Measurements from ENCODE around the gene SPRYD3.
"Not testable (repeated sequence)": the region's sequence is repeated elsewhere in the genome, so short reads cannot be mapped to it uniquely, and the experiment has no call there.

SPRYD3 gene

DNA sequence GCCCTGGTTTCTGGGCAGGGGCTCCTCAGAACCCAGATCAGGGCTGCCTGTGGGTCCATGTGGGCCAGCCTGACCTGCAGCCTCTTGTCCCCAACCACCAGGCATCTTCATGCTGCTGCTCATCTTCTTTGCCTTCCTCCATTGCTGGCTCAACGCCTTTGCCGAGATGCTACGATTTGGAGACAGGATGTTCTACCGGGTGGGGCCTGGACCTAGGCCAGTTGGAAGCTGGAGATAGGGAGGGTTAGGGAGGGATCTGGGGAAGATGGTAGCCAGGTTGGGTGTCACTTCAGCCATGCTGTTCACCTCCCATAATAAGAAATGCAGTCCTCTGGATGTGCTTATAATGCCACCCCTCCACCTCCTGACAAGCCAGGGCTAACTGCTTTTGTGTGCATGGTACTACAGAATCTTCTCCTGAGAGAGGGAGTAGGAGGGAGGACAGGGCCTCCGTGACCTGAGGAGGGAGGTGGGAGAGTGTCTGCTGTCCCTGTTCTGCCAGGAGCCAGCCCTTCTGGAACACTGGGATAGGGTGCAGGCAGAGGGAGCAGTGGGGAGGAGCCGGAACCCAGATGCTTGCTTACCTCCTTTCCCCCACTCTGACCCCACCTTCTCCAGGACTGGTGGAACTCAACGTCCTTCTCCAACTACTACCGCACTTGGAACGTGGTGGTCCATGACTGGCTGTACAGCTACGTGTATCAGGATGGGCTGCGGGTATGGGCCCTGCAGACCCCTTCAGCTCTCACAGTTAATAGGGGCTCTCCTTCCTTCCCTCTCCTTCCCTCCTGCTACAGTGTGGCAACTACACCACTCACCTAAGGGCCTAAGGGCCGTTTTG, 41.7 kb upstream of the SPRYD3 start:
- DNase-seq (ENCODE audit: low read depth), result no peak
- TF ChIP-seq, protein P1, sequence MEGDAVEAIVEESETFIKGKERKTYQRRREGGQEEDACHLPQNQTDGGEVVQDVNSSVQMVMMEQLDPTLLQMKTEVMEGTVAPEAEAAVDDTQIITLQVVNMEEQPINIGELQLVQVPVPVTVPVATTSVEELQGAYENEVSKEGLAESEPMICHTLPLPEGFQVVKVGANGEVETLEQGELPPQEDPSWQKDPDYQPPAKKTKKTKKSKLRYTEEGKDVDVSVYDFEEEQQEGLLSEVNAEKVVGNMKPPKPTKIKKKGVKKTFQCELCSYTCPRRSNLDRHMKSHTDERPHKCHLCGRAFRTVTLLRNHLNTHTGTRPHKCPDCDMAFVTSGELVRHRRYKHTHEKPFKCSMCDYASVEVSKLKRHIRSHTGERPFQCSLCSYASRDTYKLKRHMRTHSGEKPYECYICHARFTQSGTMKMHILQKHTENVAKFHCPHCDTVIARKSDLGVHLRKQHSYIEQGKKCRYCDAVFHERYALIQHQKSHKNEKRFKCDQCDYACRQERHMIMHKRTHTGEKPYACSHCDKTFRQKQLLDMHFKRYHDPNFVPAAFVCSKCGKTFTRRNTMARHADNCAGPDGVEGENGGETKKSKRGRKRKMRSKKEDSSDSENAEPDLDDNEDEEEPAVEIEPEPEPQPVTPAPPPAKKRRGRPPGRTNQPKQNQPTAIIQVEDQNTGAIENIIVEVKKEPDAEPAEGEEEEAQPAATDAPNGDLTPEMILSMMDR (IDR thresholded peaks at IDR 0.05; ENCODE audit: insufficient read depth, low read depth, low read length, missing control alignments), result no peak
- no peak overlapping the region for H3K4me3 ChIP-seq (ENCODE audit: low read length)

DNA sequence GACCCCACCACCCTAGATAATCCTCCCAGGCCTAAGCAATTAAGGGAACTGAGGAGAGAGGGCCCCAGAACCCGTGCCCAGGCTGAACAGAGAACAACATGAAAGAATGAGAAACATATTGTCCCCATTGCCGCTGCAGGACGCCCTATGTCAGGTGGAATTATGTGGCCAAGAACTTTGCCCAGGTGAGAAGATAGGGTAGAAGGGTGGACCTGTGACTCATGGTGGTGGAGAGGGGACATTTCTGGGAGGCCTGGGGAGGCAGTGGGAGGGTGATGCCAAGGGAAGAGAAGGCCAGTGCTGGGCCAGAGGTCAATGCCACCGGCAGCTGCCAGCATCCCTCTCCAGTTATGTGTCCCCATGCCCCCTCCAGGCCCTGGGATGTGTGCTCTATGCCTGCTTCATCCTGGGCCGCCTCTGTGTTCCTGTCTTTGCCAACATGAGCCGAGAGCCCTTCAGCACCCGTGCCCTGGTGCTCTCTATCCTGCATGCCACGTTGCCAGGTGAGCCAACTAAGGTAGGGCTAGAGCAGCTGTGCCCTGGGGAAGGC, 39.6 kb upstream of the SPRYD3 start:
- no peak overlapping the region for H3K4me3 ChIP-seq (ENCODE audit: low read length)
- no peak for DNase-seq (ENCODE audit: low read depth)
- TF ChIP-seq, protein P1 (IDR thresholded peaks at IDR 0.05; ENCODE audit: insufficient read depth, low read depth, low read length, missing control alignments), result no peak

DNA sequence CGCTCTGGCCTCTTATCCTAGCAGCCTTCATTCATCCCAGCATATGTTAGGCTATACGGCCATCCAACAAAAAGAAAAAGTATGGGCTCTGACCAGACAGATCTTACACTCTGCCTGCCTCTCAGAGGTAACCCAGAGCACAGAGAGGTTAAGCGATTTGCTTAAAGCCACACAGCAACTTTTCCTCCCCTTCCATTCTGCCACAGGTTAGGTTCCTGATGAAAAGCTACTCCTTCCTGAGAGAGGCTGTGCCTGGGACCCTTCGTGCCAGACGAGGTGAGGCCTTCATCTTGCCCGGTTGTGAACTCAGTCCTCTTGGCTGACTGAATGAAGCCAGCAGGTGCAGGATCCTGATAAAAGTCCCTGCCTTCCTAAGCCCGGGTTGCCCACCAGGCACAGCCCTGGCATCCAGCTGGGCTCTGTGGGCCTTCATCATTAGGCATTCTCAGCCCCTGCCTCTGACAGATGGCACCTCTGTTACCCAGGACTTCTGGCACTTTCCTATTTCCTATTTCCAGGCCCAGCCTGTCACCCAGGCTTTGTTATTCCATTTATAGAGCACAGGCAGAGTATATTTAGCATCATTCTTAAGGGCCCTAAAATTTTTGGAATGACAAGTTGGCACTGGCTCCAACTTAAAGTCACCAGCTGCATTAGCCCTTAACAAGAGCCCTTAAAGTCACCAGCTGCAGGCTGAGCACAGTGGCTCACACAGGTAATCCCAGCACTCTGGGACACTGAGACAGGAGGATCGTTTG, 36.9 kb upstream of the SPRYD3 start:
- TF ChIP-seq, protein P1 (IDR thresholded peaks at IDR 0.05; ENCODE audit: insufficient read depth, low read depth, low read length, missing control alignments), result no peak
- H3K4me3 ChIP-seq (ENCODE audit: low read length), result no peak overlapping the region
- DNase-seq (ENCODE audit: low read depth), result no peak

DNA sequence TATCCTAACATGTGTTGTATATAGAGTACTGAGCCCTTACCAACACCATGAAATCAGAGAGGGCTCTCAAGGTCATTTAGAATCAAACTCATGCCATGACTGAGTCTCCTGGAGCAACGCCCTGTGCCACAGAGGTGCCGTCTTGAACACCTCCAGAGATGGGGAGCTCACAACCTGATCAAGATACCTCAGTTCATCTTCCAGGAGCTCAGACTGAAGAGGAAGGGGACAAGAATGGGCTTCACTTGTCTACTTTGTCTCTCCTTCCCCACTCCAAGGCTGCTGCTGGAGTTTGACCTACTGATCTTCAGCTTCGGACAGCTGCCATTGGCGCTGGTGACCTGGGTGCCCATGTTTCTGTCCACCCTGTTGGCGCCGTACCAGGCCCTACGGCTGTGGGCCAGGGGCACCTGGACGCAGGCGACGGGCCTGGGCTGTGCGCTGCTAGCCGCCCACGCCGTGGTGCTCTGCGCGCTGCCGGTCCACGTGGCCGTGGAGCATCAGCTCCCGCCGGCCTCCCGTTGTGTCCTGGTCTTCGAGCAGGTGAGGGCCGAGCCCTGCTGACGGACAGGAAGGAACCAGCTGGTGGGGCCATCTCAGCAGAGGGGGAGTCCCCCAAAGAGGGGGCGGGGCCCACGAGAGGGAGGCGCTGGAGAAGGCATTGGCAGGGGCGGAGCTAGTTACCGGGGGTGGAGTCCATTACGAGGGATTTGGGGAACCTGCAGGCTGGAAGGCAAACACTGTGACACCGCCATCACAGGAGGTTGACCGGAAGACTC, 36.1 kb upstream of the SPRYD3 start:
- DNase-seq (ENCODE audit: low read depth), result no peak
- TF ChIP-seq, protein P1 (IDR thresholded peaks at IDR 0.05; ENCODE audit: insufficient read depth, low read depth, low read length, missing control alignments), result no peak
- no peak overlapping the region for H3K4me3 ChIP-seq (ENCODE audit: low read length)

DNA sequence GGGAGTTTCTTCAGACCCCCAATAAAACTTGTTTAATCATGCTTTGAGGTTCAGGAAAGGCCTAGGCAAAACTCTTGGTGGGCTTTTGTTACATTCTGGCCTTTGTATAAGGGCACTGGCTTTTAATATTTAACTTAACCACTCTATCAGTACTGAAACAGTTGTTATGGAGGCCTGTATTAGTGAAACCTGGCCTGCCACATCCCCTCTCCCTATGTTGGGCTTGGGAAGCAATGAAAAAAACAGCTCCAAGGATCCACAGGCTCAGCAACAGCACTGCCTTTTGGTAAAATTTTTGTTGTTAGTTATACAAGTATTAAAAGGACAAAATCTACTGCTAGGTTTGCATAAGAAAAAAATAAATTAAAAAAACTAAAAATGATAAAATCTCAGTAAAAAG, 34.8 kb upstream of the SPRYD3 start:
- DNase-seq (ENCODE audit: low read depth), result no peak
- no peak overlapping the region for H3K4me3 ChIP-seq (ENCODE audit: low read length)
- TF ChIP-seq, protein P1 (IDR thresholded peaks at IDR 0.05; ENCODE audit: insufficient read depth, low read depth, low read length, missing control alignments), result no peak

DNA sequence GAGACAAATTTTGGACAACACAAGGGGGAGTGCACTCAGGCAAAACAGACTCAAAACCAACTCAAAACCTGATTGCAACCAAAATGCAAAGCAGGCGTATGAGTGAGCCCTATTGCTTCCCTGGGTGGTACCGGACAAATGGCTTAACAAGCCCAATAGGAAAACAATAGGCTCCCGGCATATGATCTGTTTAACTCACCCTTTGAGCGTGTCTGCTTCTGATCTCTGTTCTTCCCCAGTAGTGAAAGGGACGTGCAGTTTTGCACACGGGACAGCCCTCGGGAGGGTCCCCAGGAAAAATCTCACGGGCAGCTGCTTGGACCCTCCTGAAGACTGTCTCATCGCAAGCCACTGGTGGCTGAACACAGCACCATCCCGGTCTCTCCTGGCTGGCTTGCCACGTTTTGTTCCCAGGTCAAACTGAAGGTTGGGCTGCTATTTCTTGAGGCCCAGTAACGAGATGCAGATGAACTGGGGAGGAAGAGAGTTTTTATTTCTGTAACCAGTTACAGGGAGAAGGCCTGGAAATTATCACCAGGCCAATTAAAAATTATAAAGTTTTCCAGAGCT, 34.0 kb upstream of the SPRYD3 start:
- H3K4me3 ChIP-seq (ENCODE audit: low read length), result no peak overlapping the region
- no peak for DNase-seq (ENCODE audit: low read depth)
- TF ChIP-seq, protein P1 (IDR thresholded peaks at IDR 0.05; ENCODE audit: insufficient read depth, low read depth, low read length, missing control alignments), result no peak

DNA sequence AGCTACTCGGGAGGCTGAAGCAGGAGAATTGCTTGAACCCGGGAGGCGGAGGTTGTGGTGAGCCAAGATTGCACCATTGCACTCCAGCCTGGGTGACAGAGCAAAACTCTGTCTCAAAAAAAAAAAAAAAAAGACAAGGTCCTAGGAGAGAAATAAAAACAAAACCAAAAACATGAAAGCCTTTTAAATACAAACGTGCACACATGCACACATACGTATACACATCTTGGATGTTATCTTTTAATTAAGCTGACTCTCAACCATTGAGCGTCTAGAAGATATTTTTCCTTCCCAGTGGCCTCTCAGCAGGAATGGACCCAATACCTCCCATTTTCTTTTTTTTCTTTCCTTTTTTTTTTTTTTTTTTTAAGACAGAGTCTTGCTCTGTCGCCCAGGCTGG, 33.2 kb upstream of the SPRYD3 start:
- not testable (repeated sequence) for H3K4me3 ChIP-seq (ENCODE audit: low read length); DNase-seq (ENCODE audit: low read depth)
